Activated T-helper 1 cell treated with anti-CD3 and anti-CD28 coated beads, Interleukin-2, amount 50 U/mL, for 16 hours (primary cell): ENCODE measurements around the gene NMNAT1.
"Not testable (repeated sequence)": the region's sequence is repeated elsewhere in the genome, so short reads cannot be mapped to it uniquely, and the experiment has no call there.

Experiments
- DNase-seq, 2 donors: peaks; one replicate each; pipeline ENCODE4 v3.0.0-alpha.2; 2020; ENCODE audit warnings: low read depth in 1 of 2, low spot score in 1 of 2

NMNAT1 gene

GRCh38 chr1:10014016-10014415, 70.7 kb downstream of the NMNAT1 start:
- DNase-seq: no peak

- DNase-seq: no peak
These were observed 76.3 kb downstream of the NMNAT1 start for GRCh38 chr1:10019561-10019960.

GRCh38 chr1:10020086-10020485, 76.8 kb downstream of the NMNAT1 start:
- no peak for DNase-seq

GRCh38 chr1:10020678-10021077, 77.4 kb downstream of the NMNAT1 start:
- not testable (repeated sequence) for DNase-seq

- not testable (repeated sequence) for DNase-seq
These were observed 78.7 kb downstream of the NMNAT1 start for GRCh38 chr1:10021992-10022391.

GRCh38 chr1:10022656-10023055, 79.4 kb downstream of the NMNAT1 start:
- DNase-seq: no peak

GRCh38 chr1:10025354-10025753, 82.1 kb downstream of the NMNAT1 start:
- DNase-seq: no peak

GRCh38 chr1:10027027-10027426, 83.8 kb downstream of the NMNAT1 start:
- no peak for DNase-seq

GRCh38 chr1:10028956-10029500, 85.8 kb downstream of the NMNAT1 start:
- not testable (repeated sequence) for DNase-seq

GRCh38 chr1:10031461-10031860, 88.2 kb downstream of the NMNAT1 start:
- no peak for DNase-seq

- DNase-seq: peak; percentile 95 to 99
These were observed 89.5 kb downstream of the NMNAT1 start, which contains the start of gene UBE4B for GRCh38 chr1:10032590-10033358. UBE4B (plus strand) TSS chr1:10032958; CDS start chr1:10033671, 713 bp downstream.

GRCh38 chr1:10033359-10033845, 90.1 kb downstream of the NMNAT1 start:
- DNase-seq: no peak
